Astrocyte of the spinal cord (primary cell): ENCODE data around the gene POPDC2.

Source experiments
- DNase-seq: peaks from one replicate; pipeline ENCODE4 v3.0.0; 2011; ENCODE audit warnings: low read depth, low spot score
- H3K4me3 ChIP-seq: 2 replicates; pipeline ENCODE4 v1.5.1; 2011; ENCODE audit warnings: low read depth, mild to moderate bottlenecking, low read length, moderate library complexity
- in situ Hi-C: cut with HindIII; loops from 2 replicates; pipeline ENCODE4 v1.10.0; 2017; ENCODE audit warnings: low sequenced_read_pairs
- TF ChIP-seq, protein P1 (sequence below): IDR thresholded peaks from 2 replicates; pipeline ENCODE4 v1.5.1; 2012; ENCODE audit warnings: low read depth, mild to moderate bottlenecking, low read length, inconsistent platforms

POPDC2 gene

DNA sequence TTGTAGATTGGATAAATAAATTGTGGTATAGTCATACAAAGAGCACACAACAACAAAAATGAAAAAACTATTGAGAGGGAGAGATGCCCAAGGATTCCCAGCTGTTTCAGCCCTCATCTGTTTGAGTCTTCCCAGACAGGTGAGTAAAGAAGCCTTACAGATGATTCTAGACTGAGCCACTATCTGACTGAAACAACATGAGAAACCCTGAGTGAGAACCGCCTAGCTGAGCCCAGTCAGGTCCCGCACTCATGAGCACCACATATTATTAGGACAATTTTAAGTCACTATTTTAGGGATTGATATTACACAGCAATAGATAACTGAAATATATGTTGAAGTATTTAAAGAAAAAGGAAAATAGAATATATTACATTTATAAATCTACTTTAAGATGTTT lies 19.0 kb downstream of the POPDC2 start:
- in situ Hi-C loops, result no loop called here
- no peak overlapping the region for H3K4me3 ChIP-seq
- TF ChIP-seq, protein P1, sequence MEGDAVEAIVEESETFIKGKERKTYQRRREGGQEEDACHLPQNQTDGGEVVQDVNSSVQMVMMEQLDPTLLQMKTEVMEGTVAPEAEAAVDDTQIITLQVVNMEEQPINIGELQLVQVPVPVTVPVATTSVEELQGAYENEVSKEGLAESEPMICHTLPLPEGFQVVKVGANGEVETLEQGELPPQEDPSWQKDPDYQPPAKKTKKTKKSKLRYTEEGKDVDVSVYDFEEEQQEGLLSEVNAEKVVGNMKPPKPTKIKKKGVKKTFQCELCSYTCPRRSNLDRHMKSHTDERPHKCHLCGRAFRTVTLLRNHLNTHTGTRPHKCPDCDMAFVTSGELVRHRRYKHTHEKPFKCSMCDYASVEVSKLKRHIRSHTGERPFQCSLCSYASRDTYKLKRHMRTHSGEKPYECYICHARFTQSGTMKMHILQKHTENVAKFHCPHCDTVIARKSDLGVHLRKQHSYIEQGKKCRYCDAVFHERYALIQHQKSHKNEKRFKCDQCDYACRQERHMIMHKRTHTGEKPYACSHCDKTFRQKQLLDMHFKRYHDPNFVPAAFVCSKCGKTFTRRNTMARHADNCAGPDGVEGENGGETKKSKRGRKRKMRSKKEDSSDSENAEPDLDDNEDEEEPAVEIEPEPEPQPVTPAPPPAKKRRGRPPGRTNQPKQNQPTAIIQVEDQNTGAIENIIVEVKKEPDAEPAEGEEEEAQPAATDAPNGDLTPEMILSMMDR, result no peak

DNA sequence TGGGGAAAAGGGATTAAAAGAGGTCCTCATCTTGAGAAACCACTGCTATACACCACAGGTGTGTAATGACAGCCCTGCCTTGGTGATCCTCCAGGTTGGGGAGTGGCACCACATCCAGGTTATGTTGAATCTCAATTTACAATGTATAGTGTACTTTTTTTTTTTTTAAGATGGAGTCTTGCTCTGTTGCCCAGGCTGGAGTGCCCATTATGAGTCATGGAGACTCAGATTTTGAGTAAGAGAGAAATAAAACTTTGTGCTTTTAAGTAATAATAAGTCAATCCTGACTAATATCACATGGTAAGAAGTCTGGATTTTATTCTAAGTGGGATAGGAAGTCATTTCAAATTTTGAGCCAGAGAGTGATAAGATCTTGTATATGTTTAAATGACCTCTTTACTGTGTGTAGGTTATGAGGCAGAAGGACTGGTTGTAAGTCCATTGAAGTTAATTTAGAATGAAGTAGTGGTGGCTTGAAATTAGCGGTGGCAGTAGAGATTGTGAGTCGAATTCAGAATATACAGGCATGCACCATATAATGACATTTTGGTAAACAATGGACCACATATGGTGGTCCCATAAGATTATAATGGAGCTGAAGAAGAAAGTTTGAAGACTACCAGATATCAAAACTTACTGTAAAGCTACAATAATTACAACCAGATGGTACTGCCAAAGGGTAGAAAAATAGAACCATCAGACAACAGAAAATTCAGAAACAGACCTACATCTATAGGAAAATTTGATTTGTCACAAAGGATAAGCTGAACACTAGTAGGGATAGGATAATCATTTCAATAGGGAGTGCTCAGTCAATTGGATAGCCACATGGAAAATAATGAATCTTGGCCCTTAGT lies 20.7 kb downstream of the POPDC2 start:
- in situ Hi-C loops, result no loop called here
- TF ChIP-seq, protein P1, result no peak
- no peak overlapping the region for H3K4me3 ChIP-seq
- DNase-seq, result no peak

More for the DNA sequence above, 19.0 kb downstream of the POPDC2 start:
- DNase-seq, result no peak

DNA sequence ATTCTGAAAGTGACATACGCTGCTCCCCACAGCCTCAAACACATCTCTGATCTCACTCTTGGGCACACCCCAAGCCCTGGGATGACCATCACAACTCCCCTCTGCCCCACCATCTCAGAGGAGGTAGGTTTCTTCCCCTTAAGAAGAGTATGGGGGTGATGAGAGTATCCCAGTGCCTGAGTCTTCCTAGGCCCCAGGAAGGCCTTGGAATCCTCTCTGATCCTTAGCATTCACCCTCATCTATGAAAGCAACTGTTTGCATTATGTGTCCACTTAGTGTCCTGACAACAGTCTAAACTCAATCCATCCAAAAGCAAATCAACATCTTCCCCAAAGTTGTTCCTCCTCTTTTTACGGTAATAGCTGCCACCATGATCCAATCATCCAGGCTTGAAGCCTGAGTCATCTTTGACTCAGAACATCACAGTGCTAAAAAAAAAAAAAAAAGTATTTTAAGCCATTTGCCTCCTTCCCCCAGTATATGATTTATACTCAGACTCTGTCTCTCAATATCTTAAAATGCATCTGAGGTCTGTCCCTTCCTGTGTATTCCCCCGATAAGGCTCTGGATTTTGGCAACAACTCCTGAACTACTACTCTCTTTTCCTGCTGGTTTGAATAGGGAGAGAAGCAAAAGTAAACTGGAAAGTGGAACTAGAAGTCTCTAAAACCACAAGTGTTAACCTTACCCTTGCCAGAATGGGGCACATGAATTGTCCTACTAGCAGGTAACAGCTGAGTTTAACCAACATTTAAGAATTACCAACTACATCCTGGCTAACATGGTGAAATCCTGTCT lies 22.5 kb downstream of the POPDC2 start:
- TF ChIP-seq, protein P1, result no peak
- in situ Hi-C loops, result no loop called here
- DNase-seq, result peak; percentile 88
- no peak overlapping the region for H3K4me3 ChIP-seq

DNA sequence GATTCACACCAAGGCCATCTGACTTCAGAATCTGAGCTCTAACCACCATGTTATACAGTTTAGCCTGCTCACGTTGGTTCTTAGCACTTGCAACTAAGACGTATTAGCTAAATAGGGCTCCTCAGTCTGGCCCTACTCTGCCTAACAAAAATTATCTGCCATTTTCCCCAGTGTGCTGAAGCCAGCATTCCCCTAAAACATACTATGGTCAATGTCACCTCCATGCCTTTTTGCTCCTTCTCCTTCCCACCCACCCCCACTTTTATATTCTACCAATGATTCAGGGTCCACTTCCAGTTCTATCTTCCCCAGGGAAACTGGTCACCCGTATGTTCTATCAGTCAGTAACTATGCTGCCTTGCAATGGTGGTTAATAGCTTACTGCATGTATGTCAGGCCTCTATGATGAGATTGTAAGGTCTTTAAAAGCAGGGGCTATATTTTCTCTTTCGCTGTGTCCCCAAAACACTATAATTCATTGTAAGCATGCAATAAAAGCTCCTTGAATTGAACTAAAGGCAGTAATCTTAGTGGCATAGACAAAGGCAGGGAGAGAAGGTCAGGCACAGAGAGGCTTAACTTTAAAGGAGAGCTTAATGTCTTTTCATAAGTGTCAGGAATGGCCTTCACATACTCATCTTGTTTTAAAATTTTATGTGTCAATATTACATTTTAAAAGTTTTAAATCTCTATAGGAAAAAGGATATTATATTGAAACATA lies 23.3 kb downstream of the POPDC2 start:
- in situ Hi-C loops, result no loop called here
- TF ChIP-seq, protein P1, result no peak
- H3K4me3 ChIP-seq, result no peak overlapping the region
- no peak for DNase-seq

DNA sequence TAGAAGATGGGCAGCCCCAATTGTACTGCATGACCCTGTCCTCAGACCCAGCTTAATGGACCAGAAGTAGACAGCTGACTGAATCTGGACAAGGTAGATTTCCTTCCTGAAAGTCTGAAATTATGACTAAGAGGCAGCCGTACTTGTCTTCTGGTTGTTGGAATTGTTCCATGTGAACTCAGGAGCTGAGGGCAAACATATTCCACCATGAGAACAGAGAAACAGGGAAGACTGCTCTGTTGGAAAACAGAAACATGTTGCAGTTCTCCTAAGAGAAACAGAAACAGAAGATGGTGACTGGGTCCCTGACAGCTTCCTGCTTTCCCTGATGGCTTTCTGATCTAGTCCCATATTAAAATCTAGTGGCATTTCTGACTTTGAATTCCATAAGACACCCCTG lies 24.1 kb downstream of the POPDC2 start:
- in situ Hi-C loops, result no loop called here
- peak; percentile 13 for DNase-seq
- TF ChIP-seq, protein P1, result no peak
- H3K4me3 ChIP-seq, result no peak overlapping the region

DNA sequence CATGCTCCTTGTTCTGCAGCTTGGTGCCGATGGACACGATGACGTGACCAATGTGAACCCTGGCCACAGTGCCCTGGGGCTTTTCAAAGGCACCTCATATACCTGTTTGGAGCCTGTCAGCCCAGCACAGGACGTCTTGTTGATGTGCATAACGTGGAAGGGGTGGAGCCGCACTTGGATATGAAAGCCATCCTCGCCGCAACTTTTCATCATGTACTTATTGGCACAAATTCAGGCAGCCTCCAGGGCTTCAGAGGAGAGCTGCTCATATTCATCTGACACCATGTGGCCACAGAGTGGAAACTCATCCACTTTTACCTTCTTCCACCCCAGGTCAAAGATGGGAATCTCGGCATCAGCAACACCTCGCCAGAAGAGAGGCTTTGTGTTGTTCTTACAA lies 24.7 kb downstream of the POPDC2 start:
- in situ Hi-C loops, result no loop called here
- H3K4me3 ChIP-seq, result no peak overlapping the region
- TF ChIP-seq, protein P1, result no peak
- no peak for DNase-seq
